Hematopoietic multipotent progenitor cell treated with erythropoietin and hydrocortisone succinate and interleukin-3 and kit ligand, for 17 days (in vitro differentiated cells): ENCODE results near the gene ZNF708.
A peak's percentile ranks its signal among the peaks of the same experiment; 100 is the strongest.
"Not testable (repeated sequence)": the region's sequence is repeated elsewhere in the genome, so short reads cannot be mapped to it uniquely, and the experiment has no call there.

Experiments used
- DNase-seq: peaks from one replicate; pipeline ENCODE4 v3.0.0-alpha.2; 2015; ENCODE audit warnings: low spot score

ZNF708 gene

DNA sequence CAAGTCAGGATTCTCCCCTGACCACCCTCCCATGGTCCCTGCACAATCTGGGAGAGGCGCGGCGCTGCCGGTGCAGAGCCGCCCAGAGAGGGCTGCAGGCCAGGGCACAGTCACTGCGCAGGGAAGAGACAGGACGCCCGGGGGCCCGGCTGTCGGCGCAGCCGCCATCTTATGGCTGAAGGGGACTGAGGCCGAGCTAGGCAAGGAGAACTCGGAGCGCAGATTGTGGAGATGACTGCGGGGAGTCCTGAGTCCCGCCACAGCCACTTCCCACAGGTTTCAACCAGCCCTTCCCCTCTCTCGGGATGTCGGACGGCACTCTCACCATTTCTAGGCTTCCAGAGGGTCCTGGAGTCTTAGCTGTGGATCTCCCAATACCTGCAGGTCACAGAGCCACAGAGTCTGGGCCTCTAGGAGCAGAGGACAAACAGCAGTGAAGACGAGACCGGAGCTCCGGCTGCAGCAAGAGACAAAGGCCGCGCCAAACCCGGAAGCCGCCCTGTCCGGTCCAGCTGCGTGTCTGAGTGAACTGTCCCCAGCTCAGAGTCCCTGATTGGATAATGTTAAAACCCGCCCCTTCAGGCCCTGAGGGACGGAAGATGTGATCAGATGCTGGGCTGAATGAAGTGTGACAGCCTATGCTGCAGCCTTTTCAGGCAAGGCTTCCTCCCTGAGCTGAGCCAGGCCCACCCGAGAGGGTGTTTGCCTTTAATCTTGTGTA lies at the start of gene ZNF708:
Gene ZNF708, minus strand, starts transcription at position 526 of the 721 bp plus-strand sequence. Its CDS starts 198 bp downstream, at position 328.
- DNase-seq: peak; percentile 59

DNA sequence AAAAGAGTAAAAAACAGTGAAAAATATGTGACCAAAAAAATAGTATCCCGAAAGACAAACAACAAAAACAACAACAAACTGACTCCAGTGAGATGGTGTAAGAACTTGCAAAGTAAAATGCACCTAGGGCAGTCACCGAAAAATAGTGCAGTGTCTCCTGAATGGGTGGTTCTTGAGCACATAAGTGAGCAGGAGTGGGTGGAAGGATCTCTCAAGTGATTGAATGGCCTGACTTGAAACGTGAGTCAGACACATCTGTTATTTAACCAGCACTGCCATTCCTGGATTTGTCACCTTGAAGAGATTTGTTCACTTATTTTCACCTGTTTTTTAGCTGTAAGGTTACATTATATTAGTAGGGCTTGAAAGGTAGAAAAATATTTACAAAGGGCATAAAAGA lies 33.1 kb upstream of the ZNF708 start:
- DNase-seq: no peak

DNA sequence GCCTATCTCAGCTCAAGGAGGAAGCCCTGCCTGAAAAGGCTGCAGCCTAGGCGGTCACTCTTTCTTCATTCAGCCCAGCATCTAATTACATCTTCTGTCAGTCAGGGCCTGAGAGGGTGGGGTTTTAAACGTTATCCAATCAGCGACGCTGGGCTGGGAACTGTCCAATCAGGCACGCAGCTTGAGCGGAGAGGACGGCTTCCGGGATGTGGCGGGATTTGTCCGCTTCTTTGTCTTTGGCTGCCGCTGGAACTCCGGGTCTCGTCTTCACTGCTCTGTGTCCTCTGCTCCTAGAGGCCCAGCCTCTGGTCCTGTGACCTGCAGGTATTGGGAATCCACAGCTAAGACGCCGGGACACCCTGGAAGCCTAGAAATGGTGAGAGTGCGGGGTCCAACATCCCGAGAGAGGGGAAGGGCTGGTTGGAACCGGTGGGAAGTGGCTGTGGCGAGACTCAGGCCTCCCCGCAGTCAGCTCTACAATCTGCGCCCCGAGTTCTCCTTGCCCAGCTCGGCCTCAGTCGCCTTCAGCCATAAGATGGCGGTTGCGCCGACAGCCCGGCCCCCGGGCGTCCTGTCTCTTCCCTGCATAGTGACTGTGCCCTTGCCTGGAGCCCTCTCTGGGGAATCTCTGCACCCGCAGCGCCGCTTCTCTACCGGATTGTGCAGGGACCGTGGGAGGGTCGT lies 29.7 kb upstream of the ZNF708 start, which contains the start of gene ZNF738:
Gene ZNF738, plus strand, starts transcription at position 233 of the 684 bp plus-strand sequence. Its CDS starts 141 bp downstream, at position 374.
- peak; percentile 50 for DNase-seq

DNA sequence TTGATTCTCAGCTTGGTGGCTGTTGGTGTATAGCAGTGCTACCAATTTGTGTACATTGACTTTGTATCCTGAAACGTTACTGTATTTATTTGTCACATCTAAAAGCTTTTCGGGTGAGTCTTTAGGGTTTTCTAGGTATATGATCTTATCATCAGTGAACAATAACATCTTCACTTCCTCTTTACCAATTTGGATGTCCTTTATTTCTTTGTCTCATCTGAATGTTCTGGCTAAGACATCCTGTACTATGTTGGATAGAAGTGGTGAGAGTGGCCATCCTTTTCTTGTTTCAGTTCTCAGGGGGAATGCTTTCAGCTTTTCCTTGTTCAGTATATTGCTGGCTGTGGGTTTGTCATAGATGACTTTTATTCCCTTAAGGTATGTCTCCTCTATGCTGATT lies 23.6 kb upstream of the ZNF708 start:
- no peak for DNase-seq

DNA sequence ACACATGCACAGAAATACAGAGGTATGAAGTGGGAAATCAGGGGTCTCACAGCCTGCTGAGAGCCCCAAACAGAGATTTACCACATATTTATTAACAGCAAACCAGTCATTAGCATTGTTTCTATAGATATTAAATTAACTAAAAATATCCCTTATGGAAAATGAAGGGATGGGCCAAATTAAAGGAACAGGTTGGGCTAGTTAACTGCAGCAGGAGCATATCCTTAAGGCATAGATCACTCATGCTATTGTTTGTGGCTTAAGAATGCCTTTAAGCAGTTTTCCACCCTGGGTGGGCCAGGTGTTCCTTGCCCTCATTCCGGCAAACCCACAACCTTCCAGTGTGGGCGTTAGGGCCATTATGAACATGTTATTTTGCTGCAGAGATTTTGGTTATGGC lies 15.6 kb upstream of the ZNF708 start:
- DNase-seq: not testable (repeated sequence)

DNA sequence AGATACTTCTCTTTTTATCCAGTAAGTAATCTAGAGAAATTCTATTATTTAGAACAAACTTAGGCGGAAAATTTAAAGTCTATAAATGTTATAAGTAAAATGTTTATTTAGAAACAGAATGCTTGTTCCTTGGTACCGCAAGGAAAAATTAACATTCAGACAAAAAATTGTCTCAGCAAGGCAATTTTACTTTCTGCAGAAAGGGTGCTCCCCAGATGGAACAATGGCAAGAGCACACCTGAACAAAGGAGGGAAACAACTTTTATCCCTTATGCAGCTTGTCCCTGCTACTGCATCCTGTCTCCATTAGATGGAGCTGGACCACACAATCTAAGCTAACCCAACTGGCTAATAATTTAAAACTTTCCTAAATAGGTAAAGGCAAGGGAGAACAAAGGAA lies 6.5 kb upstream of the ZNF708 start:
- DNase-seq: no peak

DNA sequence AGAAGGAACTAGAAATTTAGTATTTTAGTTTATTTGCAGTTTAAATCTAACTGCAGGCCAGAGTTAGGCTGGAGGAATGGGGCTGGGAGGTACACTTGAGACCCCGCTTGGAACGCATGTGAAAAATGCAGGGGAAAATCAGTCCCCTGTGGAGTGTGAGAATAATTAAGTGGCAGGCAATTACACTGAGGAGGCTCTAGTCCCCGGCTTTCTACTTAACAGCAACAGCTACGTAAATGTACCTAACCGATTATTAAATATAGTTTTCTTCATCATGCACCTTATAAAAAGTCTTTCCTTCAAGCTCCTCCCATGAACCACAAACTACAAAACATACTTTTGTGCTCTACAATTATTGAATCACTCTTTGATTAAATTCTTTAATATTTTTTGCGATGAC lies 804 bp downstream of the ZNF708 start:
- no peak for DNase-seq

DNA sequence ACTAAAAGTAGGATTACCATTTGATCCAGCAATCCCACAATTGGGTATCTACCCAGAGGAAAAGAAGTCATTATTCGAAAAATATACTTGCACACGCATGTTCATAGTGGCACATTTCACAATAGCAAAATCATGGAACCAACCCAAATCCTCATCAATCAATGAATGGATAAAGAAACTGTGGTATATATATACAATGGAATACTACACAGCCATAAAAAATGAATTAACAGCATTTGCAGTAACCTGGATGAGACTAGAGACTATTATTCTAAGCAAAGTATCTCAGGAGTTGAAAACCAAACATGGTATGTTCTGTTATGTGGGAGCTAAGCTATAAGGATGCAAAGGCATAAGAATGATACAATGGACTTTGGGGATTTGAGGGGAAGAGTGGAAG lies 3.0 kb downstream of the ZNF708 start:
- DNase-seq: no peak

DNA sequence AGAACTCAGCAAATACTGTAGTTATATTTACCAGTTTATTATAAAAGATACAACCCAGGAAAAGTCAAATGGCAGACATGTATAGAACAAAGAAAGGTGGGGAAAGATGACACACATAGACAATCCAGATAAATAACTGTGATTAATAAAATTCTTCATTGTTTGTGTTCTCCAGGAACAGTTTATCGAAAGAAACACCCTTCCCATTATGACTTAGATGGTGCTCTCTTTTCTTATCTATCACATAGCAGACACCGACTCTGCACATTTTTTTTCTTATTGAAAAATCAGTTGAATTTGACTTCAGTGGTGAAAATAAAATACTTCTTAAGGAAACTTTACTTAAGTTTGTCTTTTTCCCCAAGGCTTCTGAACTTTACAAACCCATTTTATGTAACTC lies 6.2 kb downstream of the ZNF708 start:
- no peak for DNase-seq

DNA sequence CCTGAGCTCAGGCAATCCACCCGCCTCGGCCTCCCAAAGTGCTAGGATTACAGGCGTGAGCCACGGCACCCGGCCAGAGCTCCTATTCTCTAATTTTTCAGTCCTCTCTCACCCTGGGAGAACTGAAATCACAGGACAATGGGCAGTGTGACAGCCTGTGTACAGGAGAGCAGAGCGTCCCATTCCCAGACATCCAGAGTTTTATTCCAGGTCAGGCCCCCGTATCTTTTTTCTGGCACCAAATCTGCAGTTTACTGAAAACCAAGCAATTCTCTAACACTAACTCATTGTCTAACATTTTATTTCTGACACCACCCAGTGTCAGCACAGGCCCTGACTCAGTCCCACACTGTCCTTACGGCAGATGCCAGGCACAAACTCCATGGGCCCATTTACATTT lies 6.7 kb downstream of the ZNF708 start:
- DNase-seq: no peak

DNA sequence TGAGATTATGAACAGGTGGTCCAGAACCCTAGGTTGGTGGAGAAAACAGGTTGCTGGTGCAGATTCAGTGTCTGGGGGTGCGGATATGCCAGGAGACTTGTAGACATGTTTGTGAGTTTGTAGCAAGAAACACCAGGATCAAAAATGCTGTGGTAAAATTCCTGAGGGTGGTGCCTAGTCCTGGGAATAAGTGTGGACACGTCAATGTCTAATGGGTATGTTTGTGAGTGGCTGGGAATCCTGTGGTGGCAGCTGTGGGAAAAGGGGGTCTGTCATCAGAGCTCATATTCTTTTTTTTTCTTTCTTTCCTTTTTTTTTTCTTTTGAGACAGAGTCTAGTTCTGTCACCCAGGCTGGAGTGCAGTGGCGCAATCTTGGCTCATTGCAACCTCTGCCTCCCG lies 7.2 kb downstream of the ZNF708 start:
- DNase-seq: no peak

DNA sequence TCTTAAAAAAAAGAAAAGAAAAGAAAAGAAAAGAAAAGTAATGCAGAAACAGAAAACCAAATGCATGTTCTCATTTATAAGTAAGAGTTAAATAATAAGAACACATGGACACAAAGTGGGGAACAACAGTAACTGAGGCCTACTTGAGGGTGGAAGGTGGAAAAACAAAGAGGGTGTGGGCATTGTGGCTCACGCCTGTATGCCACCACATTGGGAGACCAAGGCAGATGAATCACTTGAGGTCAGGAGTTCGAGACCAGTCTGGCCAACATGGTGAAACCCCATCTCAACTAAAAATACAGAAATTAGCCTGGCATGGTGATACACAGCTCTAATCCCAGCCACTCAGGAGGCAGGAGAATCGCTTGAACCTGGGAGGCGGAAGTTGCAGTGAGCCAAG lies 8.1 kb downstream of the ZNF708 start:
- no peak for DNase-seq

DNA sequence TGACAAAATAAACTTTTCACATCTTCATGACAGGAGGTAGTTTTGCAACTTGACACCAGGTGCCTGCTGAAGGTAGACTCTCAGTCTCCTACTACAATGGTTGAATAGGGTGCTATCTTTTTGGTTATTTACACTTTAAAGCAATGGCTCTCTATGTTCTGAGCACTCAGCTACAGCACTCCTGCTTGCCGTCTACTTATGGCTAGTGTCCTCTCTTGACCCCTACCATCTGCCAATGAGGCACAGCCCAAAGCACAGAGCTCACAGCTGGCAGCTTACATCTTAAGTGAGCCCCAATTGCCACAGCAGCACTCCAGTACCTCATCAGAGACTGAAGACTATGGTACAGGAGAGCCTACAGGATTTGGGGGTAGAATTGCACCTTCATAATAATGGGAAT lies 11.4 kb downstream of the ZNF708 start:
- no peak for DNase-seq

DNA sequence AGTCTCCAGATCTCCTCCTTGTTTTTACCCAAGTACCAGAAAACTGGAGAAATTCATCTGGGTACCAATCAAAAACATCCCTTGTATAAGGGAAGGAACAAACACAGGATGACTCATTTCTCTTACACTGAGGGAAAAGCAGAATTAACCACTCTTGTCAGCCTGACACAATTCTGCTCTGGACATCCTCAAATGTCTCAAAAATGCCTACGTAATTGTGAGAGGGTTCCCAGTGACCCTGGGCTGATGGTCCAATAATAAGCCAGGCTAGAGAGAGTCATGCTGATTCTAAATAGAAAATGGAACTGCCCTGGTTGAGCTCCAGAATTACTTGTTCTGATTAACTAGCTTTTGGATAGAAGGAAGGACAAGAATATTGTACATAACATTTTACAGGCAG lies 14.5 kb downstream of the ZNF708 start:
- no peak for DNase-seq

DNA sequence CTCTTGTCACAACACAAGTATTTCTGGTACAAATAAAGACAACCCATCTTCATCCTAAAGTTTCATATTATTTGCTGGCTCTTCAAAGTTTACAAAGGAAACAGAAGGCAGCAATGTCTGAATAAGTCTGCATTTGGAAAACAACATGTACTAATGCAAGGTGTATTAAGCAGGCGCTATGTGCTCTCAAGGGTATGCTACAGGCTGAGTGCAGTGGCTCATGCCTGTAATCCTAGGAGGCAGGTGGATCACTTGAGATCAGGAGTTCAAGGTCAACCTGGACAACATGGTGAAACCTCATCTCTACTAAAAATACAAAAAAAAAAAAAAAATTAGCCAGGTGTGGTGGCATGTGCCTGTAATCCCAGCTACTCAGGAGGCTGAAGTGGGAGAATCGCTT lies 16.4 kb downstream of the ZNF708 start:
- not testable (repeated sequence) for DNase-seq

DNA sequence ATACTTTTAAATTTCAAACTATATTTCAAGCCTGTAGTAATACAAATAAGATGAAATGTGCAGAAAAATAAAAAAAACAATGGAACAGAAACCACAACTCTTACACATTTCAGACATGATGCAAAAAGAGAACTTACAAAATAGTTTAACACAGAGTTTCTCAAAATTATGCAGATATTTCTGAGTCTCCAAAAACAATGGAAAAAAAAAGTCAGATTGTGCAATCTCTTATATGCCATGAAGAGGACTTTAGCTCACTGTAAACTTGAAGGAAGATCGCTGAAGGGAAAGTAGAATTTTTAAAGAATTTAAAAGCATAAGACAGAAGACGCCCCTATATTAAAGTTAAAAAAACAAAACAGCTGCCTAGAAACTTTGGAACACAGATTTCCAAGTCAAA lies 20.4 kb downstream of the ZNF708 start:
- no peak for DNase-seq

DNA sequence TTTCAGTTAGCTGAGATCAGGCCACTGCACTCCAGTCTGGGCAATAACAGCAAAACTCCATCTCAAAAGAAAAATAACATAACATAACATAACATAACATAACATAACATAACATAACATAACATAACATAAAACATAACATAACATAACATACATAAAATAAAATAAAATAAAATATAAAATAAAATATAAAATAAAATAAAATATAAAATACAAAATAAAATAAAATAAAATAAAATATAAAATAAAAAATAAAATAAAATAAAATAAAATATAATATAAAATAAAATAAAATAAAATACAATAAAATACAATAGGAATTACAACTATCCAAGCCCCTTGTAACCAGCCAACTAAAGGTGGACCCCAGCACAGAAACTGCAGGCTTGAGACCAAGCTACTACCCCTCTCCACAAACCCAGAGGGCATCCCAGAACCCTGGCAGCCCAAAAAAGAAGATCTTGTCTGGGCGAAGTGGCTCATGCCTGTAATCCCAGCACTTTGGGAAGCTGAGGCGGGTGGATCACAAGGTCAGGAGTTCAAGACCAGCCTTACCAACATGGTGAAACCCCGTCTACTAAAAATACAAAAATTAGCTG lies 22.2 kb downstream of the ZNF708 start:
- not testable (repeated sequence) for DNase-seq

DNA sequence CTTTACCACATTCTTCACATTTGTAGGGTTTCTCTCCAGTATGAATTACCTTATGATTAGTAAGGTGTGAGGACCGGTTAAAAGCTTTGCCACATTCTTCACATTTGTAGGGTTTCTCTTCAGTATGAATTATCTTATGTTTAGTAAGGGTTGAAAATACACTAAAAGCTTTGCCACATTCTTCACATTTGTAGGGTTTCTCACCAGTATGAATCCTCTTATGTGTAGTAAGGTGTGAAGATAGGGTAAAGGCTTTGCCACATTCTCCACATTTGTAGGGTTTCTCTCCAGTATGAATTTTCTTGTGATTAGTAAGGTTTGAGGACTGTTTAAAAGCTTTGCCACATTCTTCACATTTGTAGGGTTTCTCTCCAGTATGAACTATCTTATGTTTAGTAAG lies 35.4 kb downstream of the ZNF708 start:
- not testable (repeated sequence) for DNase-seq

DNA sequence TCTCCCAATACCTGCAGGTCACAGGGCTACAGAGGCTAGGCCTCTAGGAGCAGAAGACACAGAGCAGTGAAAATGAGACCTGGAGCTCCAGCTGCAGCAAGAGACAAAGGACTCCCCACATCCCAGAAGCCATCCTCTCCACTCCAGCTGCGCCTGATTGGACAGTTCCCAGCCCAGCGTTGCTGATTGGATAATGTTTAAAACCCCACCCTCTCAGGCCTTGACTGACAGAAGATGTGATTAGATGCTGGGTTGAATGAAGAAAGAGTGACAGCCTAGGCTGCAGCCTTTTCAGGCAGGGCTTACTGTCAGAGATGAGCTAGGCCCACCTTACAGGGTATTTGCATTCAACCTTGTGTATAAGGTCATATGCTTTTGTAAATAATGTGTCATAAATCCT lies 59.4 kb downstream of the ZNF708 start:
- DNase-seq: no peak

DNA sequence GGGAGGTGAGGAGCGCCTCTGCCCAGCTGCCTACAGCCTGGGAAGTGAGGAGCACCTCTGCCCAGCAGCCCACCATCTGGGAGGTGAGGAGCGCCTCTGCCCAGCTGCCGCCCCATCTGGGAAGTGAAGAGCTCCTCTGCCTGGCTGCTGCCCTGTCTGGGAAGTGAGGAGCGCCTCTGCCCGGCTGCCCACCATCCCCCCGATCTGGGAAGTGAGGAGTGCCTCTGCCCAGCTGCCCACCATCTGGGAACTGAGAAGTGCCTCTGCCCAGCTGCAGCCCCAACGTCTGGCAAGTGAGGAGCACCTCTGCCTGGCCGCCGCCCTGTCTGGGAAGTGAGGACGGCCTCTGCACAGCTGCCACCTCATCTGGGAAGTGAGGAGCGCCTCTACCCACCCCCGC lies 64.3 kb downstream of the ZNF708 start:
- DNase-seq: no peak

DNA sequence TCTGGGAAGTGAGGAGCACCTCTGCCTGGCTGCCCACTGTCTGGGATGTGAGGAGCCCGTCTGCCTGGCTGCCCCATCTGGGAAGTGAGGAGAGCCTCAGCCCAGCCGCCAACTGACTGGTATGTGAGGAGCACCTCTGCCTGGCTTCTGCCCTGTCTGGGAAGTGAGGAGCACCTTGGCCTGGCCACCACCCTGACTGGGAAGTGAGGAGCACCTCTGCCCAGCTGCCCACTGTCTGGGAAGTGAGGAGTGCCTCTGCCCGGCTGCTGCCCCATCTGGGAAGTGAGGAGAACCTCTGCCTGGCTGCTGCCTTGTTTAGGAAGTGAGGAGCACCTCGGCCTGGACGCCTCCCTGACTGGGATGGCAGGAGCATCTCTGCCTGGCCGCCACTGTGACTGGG lies 64.8 kb downstream of the ZNF708 start:
- no peak for DNase-seq

DNA sequence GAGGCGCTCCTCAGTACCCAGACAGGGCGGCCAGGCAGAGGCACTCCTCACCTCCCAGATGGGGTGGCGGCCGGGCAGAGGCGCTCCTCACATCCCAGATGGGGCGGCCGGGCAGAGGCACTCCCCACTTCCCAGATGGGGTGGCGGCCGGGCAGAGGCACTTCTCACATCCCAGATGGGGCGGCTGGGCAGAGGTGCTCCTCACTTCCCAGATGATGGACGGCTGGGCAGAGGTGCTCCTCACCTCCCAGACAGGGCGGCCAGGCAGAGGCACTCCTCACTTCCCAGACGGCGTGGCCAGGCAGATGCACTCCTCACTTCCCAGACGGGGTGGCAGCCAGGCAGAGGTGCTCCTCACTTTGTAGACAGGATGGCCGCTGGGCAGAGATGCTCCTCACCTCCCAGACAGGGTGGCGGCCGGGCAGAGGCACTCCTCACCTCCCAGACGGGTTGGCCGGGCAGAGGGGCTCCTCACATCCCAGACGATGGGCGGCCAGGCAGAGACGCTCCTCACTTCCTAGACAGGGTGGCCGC lies 68.3 kb downstream of the ZNF708 start:
- not testable (repeated sequence) for DNase-seq
